ENCODE results near the gene VAMP5.
"Not testable (repeated sequence)": the region's sequence is repeated elsewhere in the genome, so short reads cannot be mapped to it uniquely, and the experiment has no call there.

The VAMP5 gene

DNA sequence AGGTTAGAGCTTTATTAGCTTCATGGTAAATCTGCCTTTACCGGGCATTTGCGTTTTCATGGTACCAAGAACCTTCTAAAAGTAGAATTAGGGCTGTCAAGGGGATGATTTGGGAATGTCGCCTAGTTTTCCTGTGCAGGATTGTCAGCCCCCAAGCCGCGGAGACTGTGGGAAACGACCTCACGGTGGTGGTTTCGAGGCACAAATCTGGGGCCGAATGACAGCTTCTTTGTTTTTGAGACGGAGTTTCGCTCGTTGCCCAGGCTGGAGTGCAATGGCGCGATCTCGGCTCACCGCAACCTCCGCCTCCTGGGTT, 31.1 kb downstream of the VAMP5 start:
- no peak for DNase-seq (ENCODE audit: low spot score)
- TF ChIP-seq CTCF (IDR thresholded peaks at IDR 0.05; ENCODE audit: extremely low read depth, insufficient read depth, missing control alignments): no peak
- in situ Hi-C loops (cut with MboI; ENCODE audit: low pct_unique_long_range_greater_than_20kb, low sequenced_read_pairs, unreplicated experiment): no loop called here

GRCh38 chr2:85617723-85618122, 33.5 kb downstream of the VAMP5 start:
- DNase-seq (ENCODE audit: low spot score); in situ Hi-C loops (cut with MboI; ENCODE audit: low pct_unique_long_range_greater_than_20kb, low sequenced_read_pairs, unreplicated experiment): not testable (repeated sequence)

DNA sequence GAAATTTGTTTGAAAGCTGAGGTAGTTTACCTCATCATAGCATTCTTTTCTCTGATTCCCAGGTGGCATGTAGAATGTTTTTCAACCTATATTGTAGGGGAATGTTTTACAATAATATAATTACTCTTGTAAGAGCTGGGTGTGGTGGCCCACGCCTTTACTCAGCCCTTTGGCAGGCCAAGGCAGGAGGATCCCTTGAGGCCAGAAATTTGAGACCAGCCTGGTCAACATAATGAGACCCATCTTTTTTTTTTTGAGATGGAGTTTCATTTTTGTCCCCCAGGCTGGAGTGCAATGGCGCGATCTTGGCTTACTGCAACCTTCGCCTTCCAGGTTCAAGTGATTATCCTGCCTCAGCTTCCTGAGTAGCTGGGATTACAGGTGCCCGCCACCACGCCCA, 35.4 kb downstream of the VAMP5 start:
- in situ Hi-C loops (cut with MboI; ENCODE audit: low pct_unique_long_range_greater_than_20kb, low sequenced_read_pairs, unreplicated experiment): no loop called here
- TF ChIP-seq CTCF (IDR thresholded peaks at IDR 0.05; ENCODE audit: extremely low read depth, insufficient read depth, missing control alignments): no peak

GRCh38 chr2:85621338-85621737, 37.1 kb downstream of the VAMP5 start:
- no peak for TF ChIP-seq CTCF (IDR thresholded peaks at IDR 0.05; ENCODE audit: extremely low read depth, insufficient read depth, missing control alignments)

More for the DNA sequence above, 35.4 kb downstream of the VAMP5 start:
- DNase-seq (ENCODE audit: low spot score): no peak

DNA sequence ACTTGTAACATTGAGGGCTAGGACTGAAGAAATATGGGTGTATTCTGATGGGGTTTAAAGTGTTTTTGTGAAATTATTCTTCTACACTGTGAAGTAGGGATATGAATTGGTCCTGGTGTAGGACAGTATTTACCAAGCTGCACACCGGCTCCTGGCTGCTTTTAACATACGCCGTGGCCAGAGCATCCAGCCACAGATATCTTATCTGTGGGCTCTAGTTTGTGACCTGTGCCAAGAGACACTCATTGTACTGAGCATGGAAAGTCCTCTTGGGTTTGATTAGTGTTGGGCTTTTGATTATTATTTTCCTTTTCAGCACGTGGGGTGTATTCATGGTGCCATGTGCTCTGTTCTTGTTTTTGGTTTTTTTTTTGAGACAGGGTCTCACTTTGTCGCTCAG, 39.8 kb downstream of the VAMP5 start:
- no peak for DNase-seq (ENCODE audit: low spot score)
- no peak for TF ChIP-seq CTCF (IDR thresholded peaks at IDR 0.05; ENCODE audit: extremely low read depth, insufficient read depth, missing control alignments)
- in situ Hi-C loops (cut with MboI; ENCODE audit: low pct_unique_long_range_greater_than_20kb, low sequenced_read_pairs, unreplicated experiment): no loop called here

More at GRCh38 chr2:85621338-85621737, 37.1 kb downstream of the VAMP5 start:
- in situ Hi-C loops (cut with MboI; ENCODE audit: low pct_unique_long_range_greater_than_20kb, low sequenced_read_pairs, unreplicated experiment): no loop called here
- no peak for DNase-seq (ENCODE audit: low spot score)

- in situ Hi-C loops (cut with MboI; ENCODE audit: low pct_unique_long_range_greater_than_20kb, low sequenced_read_pairs, unreplicated experiment): no loop called here
- TF ChIP-seq CTCF (IDR thresholded peaks at IDR 0.05; ENCODE audit: extremely low read depth, insufficient read depth, missing control alignments): no peak
- peak; percentile 52 for DNase-seq (ENCODE audit: low spot score)
These were observed 44.4 kb downstream of the VAMP5 start for GRCh38 chr2:85628658-85629057.

DNA sequence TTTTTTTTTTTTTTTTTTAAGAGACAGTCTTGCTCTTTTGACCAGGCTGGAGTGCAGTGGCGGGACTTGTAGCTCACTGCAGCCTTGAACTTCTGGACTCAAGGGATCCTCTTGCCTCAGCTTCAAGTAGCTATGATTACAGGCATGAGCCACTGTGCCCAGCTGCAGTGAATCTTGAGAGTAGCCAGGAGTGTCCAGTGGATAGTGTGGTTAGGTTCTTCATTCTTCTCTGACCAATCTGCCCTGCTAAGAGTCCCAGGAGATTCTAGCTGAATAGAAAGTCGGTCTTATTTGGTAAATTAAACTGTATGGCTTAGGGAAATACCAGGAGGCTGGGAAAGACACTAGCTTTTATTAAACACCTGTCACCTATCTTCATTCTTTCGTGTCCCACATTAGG, 47.1 kb downstream of the VAMP5 start:
- TF ChIP-seq CTCF (IDR thresholded peaks at IDR 0.05; ENCODE audit: extremely low read depth, insufficient read depth, missing control alignments): no peak
- no peak for DNase-seq (ENCODE audit: low spot score)
- in situ Hi-C loops (cut with MboI; ENCODE audit: low pct_unique_long_range_greater_than_20kb, low sequenced_read_pairs, unreplicated experiment): no loop called here
